Endothelial cell (in vitro differentiated cells): ENCODE measurements around the gene LIPA. TPM values are rescaled to one million over a fixed set of nuclear protein-coding genes. Genes with fewer than 3 reads are reported as not detected.
"Not testable (repeated sequence)": the region's sequence is repeated elsewhere in the genome, so short reads cannot be mapped to it uniquely, and the experiment has no call there.

Source experiments
- DNase-seq: peaks from one replicate; pipeline ENCODE4 v3.0.0; 2021; ENCODE audit warnings: low spot score
- H3K27ac Mint-ChIP-seq: one replicate; pipeline ENCODE4 v1.8.0; 2021; ENCODE audit warnings: mixed read lengths, inconsistent platforms; ENCODE audit not compliant: unreplicated experiment
- H3K27me3 Mint-ChIP-seq: one replicate; pipeline ENCODE4 v1.8.0; 2021; ENCODE audit warnings: mild to moderate bottlenecking, moderate library complexity, mixed read lengths, inconsistent platforms; ENCODE audit not compliant: unreplicated experiment
- H3K36me3 Mint-ChIP-seq: one replicate; pipeline ENCODE4 v1.8.0; 2021; ENCODE audit warnings: mild to moderate bottlenecking, low read depth, mixed read lengths, inconsistent platforms; ENCODE audit not compliant: unreplicated experiment
- H3K4me1 Mint-ChIP-seq: one replicate; pipeline ENCODE4 v1.8.0; 2021; ENCODE audit warnings: mild to moderate bottlenecking, mixed read lengths, inconsistent platforms; ENCODE audit not compliant: unreplicated experiment
- H3K4me3 Mint-ChIP-seq: one replicate; pipeline ENCODE4 v1.8.0; 2021; ENCODE audit warnings: mild to moderate bottlenecking, mixed read lengths, inconsistent platforms; ENCODE audit not compliant: unreplicated experiment
- H3K9me3 Mint-ChIP-seq: one replicate; pipeline ENCODE4 v1.8.0; 2021; ENCODE audit warnings: mixed read lengths, inconsistent platforms; ENCODE audit not compliant: unreplicated experiment
- total RNA-seq: library from RNA; stranded (reverse); fragmentation: NEBNext Ultra II Directional; extraction: Animal tissue kit (Norgen Biotek cat#: 25700); gene quantifications from one replicate; pipeline ENCODE4 v1.2.1, GENCODE V29; 2021; ENCODE audit not compliant: unreplicated experiment
- TF ChIP-seq, protein P1 (sequence below): fragments of 200-600 bp; sonication (generic); IDR thresholded peaks from one replicate; pipeline ENCODE4 v1.5.0; 2021; ENCODE audit warnings: antibody characterized with exemption; ENCODE audit not compliant: unreplicated experiment

Gene LIPA
- total RNA-seq, 1 donor from 2014 or later: 84.2 TPM

GRCh38 chr10:89173075-89173474 is 78.5 kb downstream of the LIPA start:
- Mint-ChIP-seq H3K4me3 (no peak overlapping the region), H3K9me3 (no peaks in the 10 kb centered on the region), H3K27ac (peak overlapping the region; percentile 22), H3K27me3 (no peaks in the 10 kb centered on the region), H3K36me3 (no peaks in the 10 kb centered on the region), H3K4me1 (peaks cover 17% of the 10 kb centered on the region)
- TF ChIP-seq, protein P1, sequence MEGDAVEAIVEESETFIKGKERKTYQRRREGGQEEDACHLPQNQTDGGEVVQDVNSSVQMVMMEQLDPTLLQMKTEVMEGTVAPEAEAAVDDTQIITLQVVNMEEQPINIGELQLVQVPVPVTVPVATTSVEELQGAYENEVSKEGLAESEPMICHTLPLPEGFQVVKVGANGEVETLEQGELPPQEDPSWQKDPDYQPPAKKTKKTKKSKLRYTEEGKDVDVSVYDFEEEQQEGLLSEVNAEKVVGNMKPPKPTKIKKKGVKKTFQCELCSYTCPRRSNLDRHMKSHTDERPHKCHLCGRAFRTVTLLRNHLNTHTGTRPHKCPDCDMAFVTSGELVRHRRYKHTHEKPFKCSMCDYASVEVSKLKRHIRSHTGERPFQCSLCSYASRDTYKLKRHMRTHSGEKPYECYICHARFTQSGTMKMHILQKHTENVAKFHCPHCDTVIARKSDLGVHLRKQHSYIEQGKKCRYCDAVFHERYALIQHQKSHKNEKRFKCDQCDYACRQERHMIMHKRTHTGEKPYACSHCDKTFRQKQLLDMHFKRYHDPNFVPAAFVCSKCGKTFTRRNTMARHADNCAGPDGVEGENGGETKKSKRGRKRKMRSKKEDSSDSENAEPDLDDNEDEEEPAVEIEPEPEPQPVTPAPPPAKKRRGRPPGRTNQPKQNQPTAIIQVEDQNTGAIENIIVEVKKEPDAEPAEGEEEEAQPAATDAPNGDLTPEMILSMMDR: no peak
- DNase-seq: no peak

DNA sequence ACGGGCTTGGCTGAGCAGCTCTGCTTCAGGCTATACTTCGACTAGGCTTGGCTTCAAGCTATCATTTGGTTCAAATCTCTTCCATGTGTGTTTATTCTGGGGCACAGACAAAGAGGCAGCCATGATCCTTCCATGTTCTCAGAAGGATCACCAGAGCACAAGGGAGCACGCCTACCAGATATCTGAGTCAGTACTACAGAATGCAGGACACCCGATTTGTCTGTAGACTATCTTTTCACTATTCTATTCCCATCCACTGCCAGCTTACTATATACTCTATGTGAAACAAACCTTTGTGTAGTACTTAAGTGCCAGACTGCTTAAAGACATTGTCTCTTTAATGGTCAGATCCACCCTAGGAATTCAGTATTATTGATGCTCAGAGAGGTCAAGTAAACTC is 79.6 kb downstream of the LIPA start:
- Mint-ChIP-seq H3K9me3 (no peaks in the 10 kb centered on the region), H3K27ac (no peak overlapping the region), H3K36me3 (no peaks in the 10 kb centered on the region), H3K4me3 (no peak overlapping the region), H3K4me1 (peaks cover 17% of the 10 kb centered on the region), H3K27me3 (no peaks in the 10 kb centered on the region)
- DNase-seq: no peak
- TF ChIP-seq, protein P1: no peak

DNA sequence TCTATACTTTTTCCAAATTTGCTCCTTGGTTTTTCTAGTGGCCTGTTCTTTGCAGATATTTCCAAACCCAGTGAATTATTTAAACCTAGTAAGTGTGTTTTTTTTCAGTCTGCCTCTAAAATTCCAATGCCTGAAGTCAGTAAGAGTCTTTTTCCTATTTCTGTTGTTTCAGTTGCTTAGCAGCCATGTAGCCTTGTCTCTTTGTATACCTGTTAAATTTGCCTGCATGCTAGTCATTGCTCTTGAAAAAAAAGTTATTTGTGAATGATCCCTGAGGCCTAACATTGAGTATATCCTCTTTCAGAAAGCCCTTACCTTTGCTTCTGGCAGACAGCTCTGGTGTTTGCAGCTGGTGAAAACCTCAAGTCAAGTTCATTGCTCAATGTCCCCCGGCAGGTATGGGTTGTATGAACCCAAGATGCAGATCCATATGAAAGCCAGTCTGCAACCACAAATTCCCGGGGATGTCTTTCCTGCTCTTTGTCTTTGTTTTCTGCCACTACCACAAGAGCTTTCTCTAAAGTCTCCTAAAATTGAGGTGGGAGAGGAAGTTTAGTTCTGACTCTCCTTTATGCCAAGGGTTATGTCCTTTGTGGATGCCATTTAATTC is 80.2 kb downstream of the LIPA start:
- Mint-ChIP-seq H3K27me3 (no peaks in the 10 kb centered on the region), H3K36me3 (no peaks in the 10 kb centered on the region), H3K27ac (peak overlapping the region; percentile 53), H3K9me3 (no peaks in the 10 kb centered on the region), H3K4me1 (peaks cover 17% of the 10 kb centered on the region), H3K4me3 (no peak overlapping the region)
- DNase-seq: no peak
- TF ChIP-seq, protein P1: no peak

DNA sequence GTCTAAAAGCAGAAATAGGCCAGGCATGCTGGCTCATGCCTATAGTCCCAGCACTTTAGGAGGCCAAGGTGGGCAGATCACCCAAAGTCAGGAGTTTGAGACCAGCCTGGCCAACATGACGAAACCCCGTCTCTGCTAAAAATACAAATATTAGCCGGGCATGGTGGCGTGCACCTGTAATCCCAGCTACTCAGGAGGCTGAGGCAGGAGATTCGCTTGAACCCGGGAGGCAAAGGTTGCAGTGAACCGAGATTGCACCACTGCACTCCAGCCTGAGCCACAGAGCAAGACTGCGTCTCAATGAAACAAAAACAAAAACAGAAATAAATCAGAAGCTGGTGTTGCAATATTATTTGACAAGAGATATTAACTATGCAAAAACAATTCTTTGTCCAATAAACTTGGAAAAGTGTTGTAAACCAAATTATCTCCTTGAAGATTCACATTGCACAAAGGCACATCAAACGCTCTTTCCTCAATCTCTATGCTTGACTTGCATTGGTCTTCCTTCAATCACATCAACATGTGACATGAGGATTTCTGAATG is 83.1 kb downstream of the LIPA start:
- not testable (repeated sequence) for H3K9me3 Mint-ChIP-seq, DNase-seq, H3K27me3 Mint-ChIP-seq, H3K27ac Mint-ChIP-seq, H3K36me3 Mint-ChIP-seq, H3K4me3 Mint-ChIP-seq
- H3K4me1 Mint-ChIP-seq: peaks cover 21% of the 10 kb centered on the region

GRCh38 chr10:89167915-89168314 is 83.7 kb downstream of the LIPA start:
- Mint-ChIP-seq H3K27me3 (peaks cover 3% of the 10 kb centered on the region), H3K4me3 (no peak overlapping the region), H3K9me3 (no peaks in the 10 kb centered on the region), H3K4me1 (peaks cover 19% of the 10 kb centered on the region), H3K36me3 (no peaks in the 10 kb centered on the region), H3K27ac (no peak overlapping the region)
- TF ChIP-seq, protein P1: no peak
- DNase-seq: no peak
